ENCODE measurements around the gene GCH1. TPM values are rescaled to one million over a fixed set of nuclear protein-coding genes. Genes with fewer than 3 reads are reported as not detected.

The GCH1 gene
- total RNA-seq, 4 donors from 2014 or later: 15.7 to 29.2 (median 28.1) TPM

- no peak overlapping the region for H3K4me3 ChIP-seq
These were observed 104.6 kb downstream of the GCH1 start for GRCh38 chr14:54797986-54798385.

GRCh38 chr14:54797556-54797955 is 105.1 kb downstream of the GCH1 start:
- Histone ChIP-seq H3K27me3 (no peaks in the 10 kb centered on the region), H3K36me3 (no peaks in the 10 kb centered on the region), H3K4me1 (no peaks in the 10 kb centered on the region), H3K27ac (no peak overlapping the region), H3K9me3 (peaks cover 0 to 9% (median 0%) of the 10 kb centered on the region in 4 donors), H3K4me3 (no peak overlapping the region)
- no peak for TF ChIP-seq CTCF (IDR thresholded peaks at IDR 0.05)
- no peak for TF ChIP-seq POLR2A (IDR thresholded peaks at IDR 0.05)
- no peak for DNase-seq

More at GRCh38 chr14:54797986-54798385, 104.6 kb downstream of the GCH1 start:
- no peak for DNase-seq
- Histone ChIP-seq H3K4me1 (no peaks in the 10 kb centered on the region), H3K27ac (no peak overlapping the region), H3K27me3 (no peaks in the 10 kb centered on the region), H3K9me3 (peaks cover 0 to 9% (median 0%) of the 10 kb centered on the region in 4 donors), H3K36me3 (no peaks in the 10 kb centered on the region)
- TF ChIP-seq CTCF (IDR thresholded peaks at IDR 0.05): no peak
- no peak for TF ChIP-seq POLR2A (IDR thresholded peaks at IDR 0.05)

GRCh38 chr14:54796961-54797360 is 105.7 kb downstream of the GCH1 start:
- Histone ChIP-seq H3K27me3 (no peaks in the 10 kb centered on the region), H3K36me3 (peaks cover 0 to under 1% (median 0%) of the 10 kb centered on the region in 3 donors), H3K9me3 (peaks cover 0 to 9% (median 0%) of the 10 kb centered on the region in 4 donors), H3K27ac (no peak overlapping the region), H3K4me1 (no peaks in the 10 kb centered on the region), H3K4me3 (no peak overlapping the region)
- TF ChIP-seq CTCF (IDR thresholded peaks at IDR 0.05) (no peak), POLR2A (IDR thresholded peaks at IDR 0.05) (no peak)
- DNase-seq: no peak

- no peak for DNase-seq
- TF ChIP-seq POLR2A (IDR thresholded peaks at IDR 0.05) (no peak), CTCF (IDR thresholded peaks at IDR 0.05) (no peak)
- Histone ChIP-seq H3K4me3 (no peak overlapping the region), H3K27ac (no peak overlapping the region), H3K27me3 (no peaks in the 10 kb centered on the region), H3K4me1 (no peaks in the 10 kb centered on the region), H3K9me3 (peaks cover 0 to 9% (median 0%) of the 10 kb centered on the region in 4 donors), H3K36me3 (peaks cover 0 to 9% (median 0%) of the 10 kb centered on the region in 3 donors)
These were observed 107.8 kb downstream of the GCH1 start for GRCh38 chr14:54794796-54795195.

GRCh38 chr14:54794159-54794558 is 108.5 kb downstream of the GCH1 start:
- TF ChIP-seq CTCF (IDR thresholded peaks at IDR 0.05) (no peak), POLR2A (IDR thresholded peaks at IDR 0.05) (no peak)
- Histone ChIP-seq H3K9me3 (peaks cover 0 to 9% (median 0%) of the 10 kb centered on the region in 4 donors), H3K27me3 (no peaks in the 10 kb centered on the region), H3K4me1 (no peaks in the 10 kb centered on the region), H3K4me3 (no peak overlapping the region), H3K27ac (no peak overlapping the region), H3K36me3 (peaks cover 0 to 16% (median 0%) of the 10 kb centered on the region in 3 donors)
- no peak for DNase-seq

GRCh38 chr14:54792288-54792687 is 110.3 kb downstream of the GCH1 start:
- Histone ChIP-seq H3K4me1 (no peaks in the 10 kb centered on the region), H3K4me3 (no peak overlapping the region), H3K36me3 (peaks cover 0 to 17% (median 0%) of the 10 kb centered on the region in 3 donors), H3K9me3 (peaks cover 0 to 9% (median 0%) of the 10 kb centered on the region in 4 donors), H3K27ac (no peak overlapping the region), H3K27me3 (no peaks in the 10 kb centered on the region)
- TF ChIP-seq POLR2A (IDR thresholded peaks at IDR 0.05) (no peak), CTCF (IDR thresholded peaks at IDR 0.05) (no peak)
- DNase-seq: no peak
